ENCODE results near the gene SLC49A3.

Gene SLC49A3

DNA sequence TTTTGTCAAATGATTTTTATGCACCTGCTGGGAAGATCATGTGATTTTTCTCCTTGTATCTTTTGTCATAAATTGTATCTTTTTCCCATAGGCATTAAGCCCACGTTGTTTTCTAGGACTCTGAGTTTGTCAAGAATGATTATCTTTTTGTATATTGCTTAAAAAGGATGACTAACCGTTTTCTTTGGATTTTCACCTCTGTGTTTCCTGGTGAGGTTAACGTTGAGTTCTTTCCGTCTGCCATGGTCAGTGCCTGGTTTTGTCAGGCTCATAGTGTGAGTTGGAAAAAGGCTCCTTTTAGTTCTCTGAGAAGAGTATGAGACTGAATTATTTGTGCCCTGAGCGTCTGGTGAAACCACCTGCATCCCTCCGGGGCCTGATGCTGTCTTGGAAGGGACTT lies 38.6 kb upstream of the SLC49A3 start:
- TF ChIP-seq, protein P1, sequence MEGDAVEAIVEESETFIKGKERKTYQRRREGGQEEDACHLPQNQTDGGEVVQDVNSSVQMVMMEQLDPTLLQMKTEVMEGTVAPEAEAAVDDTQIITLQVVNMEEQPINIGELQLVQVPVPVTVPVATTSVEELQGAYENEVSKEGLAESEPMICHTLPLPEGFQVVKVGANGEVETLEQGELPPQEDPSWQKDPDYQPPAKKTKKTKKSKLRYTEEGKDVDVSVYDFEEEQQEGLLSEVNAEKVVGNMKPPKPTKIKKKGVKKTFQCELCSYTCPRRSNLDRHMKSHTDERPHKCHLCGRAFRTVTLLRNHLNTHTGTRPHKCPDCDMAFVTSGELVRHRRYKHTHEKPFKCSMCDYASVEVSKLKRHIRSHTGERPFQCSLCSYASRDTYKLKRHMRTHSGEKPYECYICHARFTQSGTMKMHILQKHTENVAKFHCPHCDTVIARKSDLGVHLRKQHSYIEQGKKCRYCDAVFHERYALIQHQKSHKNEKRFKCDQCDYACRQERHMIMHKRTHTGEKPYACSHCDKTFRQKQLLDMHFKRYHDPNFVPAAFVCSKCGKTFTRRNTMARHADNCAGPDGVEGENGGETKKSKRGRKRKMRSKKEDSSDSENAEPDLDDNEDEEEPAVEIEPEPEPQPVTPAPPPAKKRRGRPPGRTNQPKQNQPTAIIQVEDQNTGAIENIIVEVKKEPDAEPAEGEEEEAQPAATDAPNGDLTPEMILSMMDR (IDR thresholded peaks at IDR 0.05; ENCODE audit: low read depth, low read length), result no peak
- Histone ChIP-seq H3K4me3 (ENCODE audit: low read depth, low read length) (no peak overlapping the region), H3K4me1 (no peaks in the 10 kb centered on the region), H3K36me3 (peaks cover 16% of the 10 kb centered on the region), H3K27me3 (no peaks in the 10 kb centered on the region), H3K9me3 (no peaks in the 10 kb centered on the region)
- no peak for DNase-seq

DNA sequence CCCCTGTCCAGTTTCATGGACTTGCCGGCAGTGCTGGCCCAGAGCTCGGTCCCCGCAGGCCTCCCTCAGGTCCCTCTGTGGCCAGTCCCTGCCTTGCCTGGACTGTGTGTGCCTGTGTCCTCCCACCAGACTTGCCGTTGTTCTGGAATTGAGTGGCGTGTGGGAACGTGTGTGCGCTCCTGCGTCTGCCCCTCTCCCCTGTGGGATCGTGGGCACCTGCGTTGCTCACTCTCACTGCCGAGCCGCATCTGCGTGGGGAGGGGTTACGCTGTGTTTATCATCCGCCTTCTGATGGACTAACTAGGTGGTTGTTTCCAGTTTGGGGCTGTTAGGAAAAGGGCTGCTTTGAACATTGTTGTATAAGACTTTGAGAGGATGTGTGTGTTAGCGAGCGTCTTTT lies 37.9 kb upstream of the SLC49A3 start:
- Histone ChIP-seq H3K36me3 (peaks cover 16% of the 10 kb centered on the region), H3K9me3 (no peaks in the 10 kb centered on the region), H3K4me3 (ENCODE audit: low read depth, low read length) (no peak overlapping the region), H3K27me3 (no peaks in the 10 kb centered on the region), H3K4me1 (no peaks in the 10 kb centered on the region)
- TF ChIP-seq, protein P1 (IDR thresholded peaks at IDR 0.05; ENCODE audit: low read depth, low read length), result no peak
- DNase-seq, result no peak

DNA sequence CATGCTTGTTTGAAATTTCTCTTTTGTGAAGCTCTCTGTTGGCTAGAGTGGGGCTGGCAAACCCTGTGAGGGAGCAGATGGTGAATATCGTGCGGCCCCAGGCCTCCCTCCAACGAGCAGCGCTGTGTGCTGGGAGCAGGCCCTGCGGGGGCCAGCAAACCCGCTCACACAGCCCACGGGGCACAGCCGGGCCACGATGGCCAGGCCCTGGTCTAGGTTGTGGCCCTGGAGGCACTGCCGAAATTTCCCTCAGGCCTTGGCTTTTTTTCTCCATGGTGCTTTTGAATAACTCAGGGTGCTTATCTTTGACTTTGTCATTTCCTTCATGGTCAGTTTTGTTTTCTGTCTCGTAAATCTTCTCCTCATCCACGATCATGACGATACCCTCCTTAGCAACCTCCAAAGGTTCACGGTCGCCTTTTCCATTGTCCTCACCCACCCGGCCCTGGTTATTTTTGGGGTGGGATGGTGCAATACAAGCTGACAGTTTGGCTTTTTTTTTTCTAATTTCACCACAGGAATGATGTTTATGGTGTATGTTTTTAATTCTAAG lies 37.4 kb upstream of the SLC49A3 start:
- Histone ChIP-seq H3K9me3 (no peaks in the 10 kb centered on the region), H3K36me3 (peaks cover 17% of the 10 kb centered on the region), H3K4me1 (no peaks in the 10 kb centered on the region), H3K4me3 (ENCODE audit: low read depth, low read length) (no peak overlapping the region), H3K27me3 (no peaks in the 10 kb centered on the region)
- TF ChIP-seq, protein P1 (IDR thresholded peaks at IDR 0.05; ENCODE audit: low read depth, low read length), result no peak
- DNase-seq, result no peak

DNA sequence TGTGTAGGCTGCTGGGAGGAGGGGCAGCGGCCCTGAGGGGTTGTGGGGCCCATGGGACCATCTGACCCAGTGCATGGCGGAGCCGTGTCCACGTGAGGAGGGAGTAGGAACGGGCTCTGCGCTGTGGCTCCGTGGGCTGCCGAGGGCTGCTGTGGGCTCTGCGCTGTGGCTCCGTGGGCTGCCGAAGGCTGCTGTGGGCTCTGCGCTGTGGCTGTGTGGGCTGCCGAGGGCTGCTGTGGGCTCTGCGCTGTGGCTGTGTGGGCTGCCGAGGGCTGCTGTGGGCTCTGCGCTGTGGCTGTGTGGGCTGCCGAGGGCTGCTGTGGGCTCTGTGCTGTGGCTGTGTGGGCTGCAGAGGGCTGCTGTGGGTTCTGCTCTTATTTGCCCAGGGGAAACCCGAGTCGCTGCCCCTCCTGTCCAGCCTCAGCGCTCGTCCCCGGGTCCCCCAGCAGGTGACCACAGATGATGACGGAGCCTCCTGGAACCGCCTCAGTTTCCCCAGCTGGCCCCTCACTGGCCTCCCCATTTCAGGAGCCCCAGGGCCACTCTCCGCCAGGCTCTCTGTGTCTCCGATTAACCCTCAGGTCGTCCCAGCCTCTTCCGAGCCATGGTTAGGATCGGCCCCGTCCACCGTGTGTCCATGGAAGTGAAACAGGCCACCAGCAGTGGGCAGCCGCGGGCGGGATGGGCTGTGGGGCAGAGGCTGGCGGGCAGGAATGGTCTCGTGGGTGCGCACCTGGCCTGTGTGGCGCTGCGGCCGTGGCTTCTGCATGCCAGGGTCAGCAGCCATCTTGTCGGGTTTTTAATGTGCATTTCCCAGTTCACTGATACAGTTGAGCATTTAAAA lies 36.7 kb upstream of the SLC49A3 start:
- no peak for DNase-seq
- Histone ChIP-seq H3K4me1 (no peaks in the 10 kb centered on the region), H3K9me3 (no peaks in the 10 kb centered on the region), H3K4me3 (ENCODE audit: low read depth, low read length) (no peak overlapping the region), H3K36me3 (peaks cover 10% of the 10 kb centered on the region; the same call in 1 of the 2 replicates), H3K27me3 (no peaks in the 10 kb centered on the region)
- TF ChIP-seq, protein P1 (IDR thresholded peaks at IDR 0.05; ENCODE audit: low read depth, low read length), result no peak

DNA sequence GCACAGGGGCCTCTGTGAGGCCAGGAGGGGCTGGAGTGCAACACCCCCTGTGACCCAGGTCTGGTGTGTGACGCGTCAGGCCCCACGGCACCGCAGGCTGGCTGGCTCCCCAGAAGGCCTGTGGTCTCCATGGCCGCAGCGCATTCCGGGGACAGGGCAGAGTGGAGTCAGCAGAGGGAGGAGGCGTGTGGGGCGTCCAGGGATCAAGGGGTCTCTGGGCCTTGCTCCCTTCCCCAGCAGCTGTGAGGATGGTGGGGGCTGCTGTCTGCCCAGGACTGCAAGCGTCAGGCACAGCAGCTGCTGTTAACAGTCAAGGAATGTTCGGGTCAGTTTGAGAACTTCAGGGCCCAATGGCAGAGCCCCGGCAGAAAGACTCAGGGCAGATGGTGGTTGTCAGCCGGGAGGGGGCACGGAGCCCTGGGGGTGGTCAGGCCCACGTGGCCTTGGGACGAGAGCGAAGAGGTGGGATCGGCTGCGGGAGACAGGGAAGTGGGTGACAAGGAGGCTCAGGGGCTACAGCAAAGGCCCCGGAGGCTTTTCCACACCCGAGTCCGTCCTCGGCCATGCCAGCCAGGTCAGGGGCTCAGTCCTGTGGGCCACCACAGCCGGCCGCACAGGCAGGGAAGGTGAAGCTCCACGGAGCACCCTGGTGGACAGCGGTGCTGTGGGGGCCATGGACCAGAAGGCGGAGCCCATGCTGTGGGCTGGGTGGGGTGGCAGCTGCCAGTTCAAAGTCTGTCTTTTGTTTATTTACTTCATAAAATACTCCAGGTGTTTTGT lies 35.0 kb upstream of the SLC49A3 start:
- Histone ChIP-seq H3K9me3 (no peaks in the 10 kb centered on the region), H3K4me3 (ENCODE audit: low read depth, low read length) (no peak overlapping the region), H3K36me3 (peaks cover 7% of the 10 kb centered on the region; the same call in 1 of the 2 replicates), H3K4me1 (no peaks in the 10 kb centered on the region), H3K27me3 (no peaks in the 10 kb centered on the region)
- TF ChIP-seq, protein P1 (IDR thresholded peaks at IDR 0.05; ENCODE audit: low read depth, low read length), result no peak
- DNase-seq, result no peak

All from BE2C (cell line).